HEK293 (cell line): Measurements from ENCODE around the gene MRPL55.

Source experiments
- CTCF ChIA-PET: fragments of 350-600 bp; formaldehyde crosslinking; extraction: SDS; loops from one replicate; lab custom pipeline; 2021; ENCODE audit warnings: antibody characterized with exemption; lab: Yijun Ruan, JAX
- POLR2A ChIA-PET: fragments of 300-600 bp; formaldehyde crosslinking; extraction: SDS; loops from one replicate; lab custom pipeline; 2020; ENCODE audit warnings: antibody characterized with exemption, inconsistent platforms; lab: Yijun Ruan, JAX
- H3K27ac ChIP-seq: fragments of 200-500 bp; sonication (Bioruptor generic); 2 replicates; pipeline ENCODE4 v1.5.1; 2014; ENCODE audit warnings: low read depth, low read length, control low read depth, inconsistent platforms; ENCODE audit errors: extremely low read depth
- H3K36me3 ChIP-seq, 2 experiments: fragments of 200-500 bp in 1 of 2; sonication (Bioruptor generic) in 1 of 2; 1 replicate in 1 of 2; 2 replicates in 1 of 2; pipeline ENCODE4 v1.5.1; 2014 to 2017; ENCODE audit warnings: inconsistent platforms in 2 of 2, low read length in 2 of 2; ENCODE audit not compliant: control insufficient read depth in 2 of 2, insufficient read depth in 1 of 2
- H3K4me1 ChIP-seq: fragments of 200-500 bp; sonication (Bioruptor generic); 2 replicates; pipeline ENCODE4 v1.5.1; 2014; ENCODE audit warnings: mild to moderate bottlenecking, low read length, inconsistent platforms; ENCODE audit not compliant: control insufficient read depth, insufficient read depth
- H3K4me3 ChIP-seq: 2 replicates; pipeline ENCODE4 v1.5.1; 2011; ENCODE audit warnings: low read depth, mild to moderate bottlenecking, control low read depth, low read length, moderate library complexity
- H3K9me3 ChIP-seq: fragments of 200-500 bp; sonication (Bioruptor generic); 2 replicates; pipeline ENCODE4 v1.5.1; 2014; ENCODE audit warnings: low read depth, low read length, inconsistent platforms; ENCODE audit not compliant: control insufficient read depth, insufficient read depth
- KLF7 ChIP-seq: fragments of 450-650 bp; formaldehyde crosslinking; IDR thresholded peaks from 2 replicates; pipeline ENCODE4 v1.5.1; 2016; ENCODE audit warnings: missing biosample characterization, missing genetic modification characterization, borderline replicate concordance
- MEIS1 ChIP-seq: sonication (generic); formaldehyde crosslinking; IDR thresholded peaks from 2 replicates; pipeline ENCODE4 v1.8.1; 2022; ENCODE audit warnings: missing genetic modification reagents, mild to moderate bottlenecking, borderline replicate concordance
- MZF1 ChIP-seq: fragments of 450-650 bp; formaldehyde crosslinking; IDR thresholded peaks from 2 replicates; pipeline ENCODE4 v1.5.1; 2017; ENCODE audit warnings: missing biosample characterization, missing genetic modification characterization, borderline replicate concordance
- WT1 ChIP-seq: fragments of 450-650 bp; formaldehyde crosslinking; IDR thresholded peaks from 2 replicates; pipeline ENCODE4 v1.5.1; 2016; ENCODE audit warnings: missing biosample characterization, missing genetic modification characterization
- ZBTB8A ChIP-seq: fragments of 450-650 bp; formaldehyde crosslinking; IDR thresholded peaks from 2 replicates; pipeline ENCODE4 v1.5.1; 2016; ENCODE audit warnings: missing biosample characterization, missing genetic modification characterization
- ZFP37 ChIP-seq: fragments of 450-650 bp; formaldehyde crosslinking; IDR thresholded peaks from 2 replicates; pipeline ENCODE4 v1.5.1; 2016; ENCODE audit warnings: missing biosample characterization, missing genetic modification characterization
- ZFP69B ChIP-seq: fragments of 450-650 bp; formaldehyde crosslinking; IDR thresholded peaks from 2 replicates; pipeline ENCODE4 v1.5.1; 2016; ENCODE audit warnings: missing biosample characterization, missing genetic modification characterization
- ZNF140 ChIP-seq: fragments of 450-650 bp; formaldehyde crosslinking; IDR thresholded peaks from 2 replicates; pipeline ENCODE4 v1.5.1; 2016; ENCODE audit warnings: missing biosample characterization, missing genetic modification characterization
- ZNF169 ChIP-seq: fragments of 450-650 bp; formaldehyde crosslinking; IDR thresholded peaks from 2 replicates; pipeline ENCODE4 v1.5.1; 2016; ENCODE audit warnings: missing biosample characterization, missing genetic modification characterization
- ZNF175 ChIP-seq: fragments of 450-650 bp; formaldehyde crosslinking; IDR thresholded peaks from 2 replicates; pipeline ENCODE4 v1.5.1; 2016; ENCODE audit warnings: missing biosample characterization, missing genetic modification characterization
- ZNF274 ChIP-seq, 2 experiments: fragments of 200-500 bp in 1 of 2; fragments of 450-650 bp in 1 of 2; sonication (Bioruptor generic) in 1 of 2; formaldehyde crosslinking in 1 of 2; IDR thresholded peaks; 2 replicates each; pipeline versions ENCODE4 v1.5.1 to v1.6.1; 2014 to 2016; ENCODE audit warnings: borderline replicate concordance in 1 of 2, inconsistent platforms in 1 of 2, low read length in 1 of 2, missing biosample characterization in 1 of 2, missing genetic modification characterization in 1 of 2
- ZNF292 ChIP-seq: fragments of 450-650 bp; formaldehyde crosslinking; IDR thresholded peaks from 2 replicates; pipeline ENCODE4 v1.5.1; 2016; ENCODE audit warnings: low read depth, missing biosample characterization, missing genetic modification characterization, borderline replicate concordance
- ZNF391 ChIP-seq: fragments of 450-650 bp; formaldehyde crosslinking; IDR thresholded peaks from 2 replicates; pipeline ENCODE4 v1.5.1; 2016; ENCODE audit warnings: low read depth, missing biosample characterization, missing genetic modification characterization, borderline replicate concordance
- ZNF433 ChIP-seq: fragments of 450-650 bp; formaldehyde crosslinking; IDR thresholded peaks from 2 replicates; pipeline ENCODE4 v1.5.1; 2016; ENCODE audit warnings: missing biosample characterization, missing genetic modification characterization, low read depth
- ZNF530 ChIP-seq: fragments of 450-650 bp; formaldehyde crosslinking; IDR thresholded peaks from 2 replicates; pipeline ENCODE4 v1.5.1; 2016; ENCODE audit warnings: low read depth, missing biosample characterization, missing genetic modification characterization
- TF ChIP-seq, protein P1 (sequence below): fragments of 450-650 bp; formaldehyde crosslinking; IDR thresholded peaks from 2 replicates; pipeline ENCODE4 v1.5.1; 2016; ENCODE audit warnings: missing biosample characterization, missing genetic modification characterization
- TF ChIP-seq, protein P2 (sequence below): fragments of 450-650 bp; formaldehyde crosslinking; conservative IDR thresholded peaks from 2 replicates; pipeline ENCODE4 v1.5.1; 2016; ENCODE audit warnings: low read depth, missing biosample characterization, missing genetic modification characterization

Gene MRPL55

DNA sequence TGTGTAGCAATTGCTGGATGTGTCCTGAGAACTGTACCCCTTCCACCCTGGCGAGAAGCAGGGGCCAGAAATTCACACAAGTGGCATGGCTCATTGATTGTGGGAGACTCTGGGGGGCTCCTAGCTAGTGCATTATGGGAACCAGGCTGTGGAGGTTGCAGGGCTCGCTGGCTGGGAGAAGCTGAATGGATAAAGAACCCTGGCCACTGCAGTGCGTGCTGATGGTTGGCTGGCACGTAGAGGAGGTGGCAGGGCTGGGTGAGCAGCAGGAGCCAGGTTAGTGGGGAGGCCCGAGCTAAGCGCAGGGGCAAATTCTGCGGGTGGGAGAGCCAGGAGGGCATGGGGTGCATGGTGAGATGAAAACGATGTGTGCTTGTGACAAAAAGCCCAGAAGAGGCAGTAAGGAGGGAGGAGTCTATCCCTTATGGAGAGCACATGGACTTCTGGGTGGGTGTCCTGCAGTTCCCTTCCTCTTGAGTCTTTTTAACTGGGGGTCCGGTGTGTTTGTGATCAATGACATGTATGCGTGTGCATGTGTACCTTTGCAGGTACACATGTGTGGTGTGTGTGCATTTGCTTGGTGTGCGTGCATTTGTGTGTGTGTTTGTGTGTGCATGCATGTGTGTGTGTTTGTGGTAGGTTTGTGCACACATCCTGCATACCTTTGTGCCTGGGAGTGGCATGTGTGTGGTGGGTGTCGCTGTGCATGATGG, 34.5 kb upstream of the MRPL55 start (continued):
- TF ChIP-seq, protein P1, sequence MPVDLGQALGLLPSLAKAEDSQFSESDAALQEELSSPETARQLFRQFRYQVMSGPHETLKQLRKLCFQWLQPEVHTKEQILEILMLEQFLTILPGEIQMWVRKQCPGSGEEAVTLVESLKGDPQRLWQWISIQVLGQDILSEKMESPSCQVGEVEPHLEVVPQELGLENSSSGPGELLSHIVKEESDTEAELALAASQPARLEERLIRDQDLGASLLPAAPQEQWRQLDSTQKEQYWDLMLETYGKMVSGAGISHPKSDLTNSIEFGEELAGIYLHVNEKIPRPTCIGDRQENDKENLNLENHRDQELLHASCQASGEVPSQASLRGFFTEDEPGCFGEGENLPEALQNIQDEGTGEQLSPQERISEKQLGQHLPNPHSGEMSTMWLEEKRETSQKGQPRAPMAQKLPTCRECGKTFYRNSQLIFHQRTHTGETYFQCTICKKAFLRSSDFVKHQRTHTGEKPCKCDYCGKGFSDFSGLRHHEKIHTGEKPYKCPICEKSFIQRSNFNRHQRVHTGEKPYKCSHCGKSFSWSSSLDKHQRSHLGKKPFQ, result no peak
- TF ChIP-seq ZNF169 (tag by site-specific recombination), result no peak
- TF ChIP-seq ZFP69B (tag by site-specific recombination), result no peak
- TF ChIP-seq, protein P2, sequence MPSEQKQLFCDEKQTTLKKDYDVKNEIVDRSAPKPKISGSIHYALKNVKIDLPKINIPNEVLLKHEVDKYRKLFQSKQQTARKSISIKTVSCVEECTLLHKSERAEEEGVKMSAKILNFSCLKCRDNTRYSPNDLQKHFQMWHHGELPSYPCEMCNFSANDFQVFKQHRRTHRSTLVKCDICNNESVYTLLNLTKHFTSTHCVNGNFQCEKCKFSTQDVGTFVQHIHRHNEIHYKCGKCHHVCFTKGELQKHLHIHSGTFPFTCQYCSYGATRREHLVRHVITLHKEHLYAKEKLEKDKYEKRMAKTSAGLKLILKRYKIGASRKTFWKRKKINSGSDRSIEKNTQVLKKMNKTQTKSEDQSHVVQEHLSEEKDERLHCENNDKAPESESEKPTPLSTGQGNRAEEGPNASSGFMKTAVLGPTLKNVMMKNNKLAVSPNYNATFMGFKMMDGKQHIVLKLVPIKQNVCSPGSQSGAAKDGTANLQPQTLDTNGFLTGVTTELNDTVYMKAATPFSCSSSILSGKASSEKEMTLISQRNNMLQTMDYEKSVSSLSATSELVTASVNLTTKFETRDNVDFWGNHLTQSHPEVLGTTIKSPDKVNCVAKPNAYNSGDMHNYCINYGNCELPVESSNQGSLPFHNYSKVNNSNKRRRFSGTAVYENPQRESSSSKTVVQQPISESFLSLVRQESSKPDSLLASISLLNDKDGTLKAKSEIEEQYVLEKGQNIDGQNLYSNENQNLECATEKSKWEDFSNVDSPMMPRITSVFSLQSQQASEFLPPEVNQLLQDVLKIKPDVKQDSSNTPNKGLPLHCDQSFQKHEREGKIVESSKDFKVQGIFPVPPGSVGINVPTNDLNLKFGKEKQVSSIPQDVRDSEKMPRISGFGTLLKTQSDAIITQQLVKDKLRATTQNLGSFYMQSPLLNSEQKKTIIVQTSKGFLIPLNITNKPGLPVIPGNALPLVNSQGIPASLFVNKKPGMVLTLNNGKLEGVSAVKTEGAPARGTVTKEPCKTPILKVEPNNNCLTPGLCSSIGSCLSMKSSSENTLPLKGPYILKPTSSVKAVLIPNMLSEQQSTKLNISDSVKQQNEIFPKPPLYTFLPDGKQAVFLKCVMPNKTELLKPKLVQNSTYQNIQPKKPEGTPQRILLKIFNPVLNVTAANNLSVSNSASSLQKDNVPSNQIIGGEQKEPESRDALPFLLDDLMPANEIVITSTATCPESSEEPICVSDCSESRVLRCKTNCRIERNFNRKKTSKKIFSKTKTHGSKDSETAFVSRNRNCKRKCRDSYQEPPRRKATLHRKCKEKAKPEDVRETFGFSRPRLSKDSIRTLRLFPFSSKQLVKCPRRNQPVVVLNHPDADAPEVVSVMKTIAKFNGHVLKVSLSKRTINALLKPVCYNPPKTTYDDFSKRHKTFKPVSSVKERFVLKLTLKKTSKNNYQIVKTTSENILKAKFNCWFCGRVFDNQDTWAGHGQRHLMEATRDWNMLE (tag by site-specific recombination), result no peak
- no peak for TF ChIP-seq WT1
- no peak for TF ChIP-seq ZNF433 (tag by site-specific recombination)
- TF ChIP-seq ZNF391 (tag by site-specific recombination), result no peak
- TF ChIP-seq ZNF140 (tag by site-specific recombination), result no peak

DNA sequence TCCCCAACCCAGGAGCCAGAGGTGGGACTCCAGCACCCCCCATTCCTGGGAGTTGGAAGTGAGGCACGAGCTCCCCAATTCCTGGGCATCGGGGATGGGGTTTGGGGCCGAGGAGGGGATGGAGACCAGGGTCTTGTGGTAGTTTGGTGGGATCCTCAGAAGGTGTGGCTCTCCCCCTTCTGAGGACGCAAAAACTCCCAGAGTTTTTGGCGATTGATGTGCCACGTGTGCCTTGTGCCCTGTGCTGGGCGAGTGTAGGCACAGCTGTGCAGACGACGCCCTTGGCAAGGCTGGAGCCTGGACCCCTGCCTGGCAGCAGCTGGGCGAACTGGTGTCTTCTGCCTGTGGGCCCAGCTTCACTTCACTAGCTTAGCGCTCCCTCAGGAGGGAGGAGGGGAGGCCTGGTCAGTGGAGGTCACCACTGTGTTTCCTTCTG, 33.6 kb upstream of the MRPL55 start:
- peaks cover 13% of the 10 kb centered on the region for H3K4me1 ChIP-seq
- ChIA-PET POLR2A (interaction anchor here (1.2 to 3.7 kb wide), 2 partner anchors 22 to 33 kb away, joined by 3 to 22 read pairs; partner anchors contain the start of gene IBA57), CTCF (interaction anchor here (1.9 kb wide), 1 partner anchor 23 kb away, joined by 23 read pairs; the partner anchor contains the start of gene IBA57)
- peaks cover 0 to 40% of the 10 kb centered on the region in 2 experiments; a peak in 1 of 3 replicates for H3K36me3 ChIP-seq
- H3K4me3 ChIP-seq, result no peak overlapping the region
- no peak overlapping the region for H3K27ac ChIP-seq
- no peaks in the 10 kb centered on the region for H3K9me3 ChIP-seq
- no peak for TF ChIP-seq KLF7 (tag by site-specific recombination)
- no peak for TF ChIP-seq MEIS1 (CRISPR knock-in tag)
- no peak for TF ChIP-seq ZNF274 (IDR thresholded peaks at IDR 0.05; ENCODE audit: low read length)
- TF ChIP-seq ZNF274 (tag by site-specific recombination; IDR thresholded peaks at IDR 0.05; ENCODE audit: borderline replicate concordance), result no peak
- no peak for TF ChIP-seq ZNF530 (tag by site-specific recombination)
- TF ChIP-seq MZF1, result no peak
- TF ChIP-seq ZBTB8A (tag by site-specific recombination), result peak; percentile 50
- TF ChIP-seq ZFP37, result no peak
- no peak for TF ChIP-seq ZNF292 (tag by site-specific recombination)
- no peak for TF ChIP-seq ZNF175 (tag by site-specific recombination)
